Measurements from ENCODE around the gene CIRBP.

GRCh38 chr19:1322198-1322981 is 53.3 kb downstream of the CIRBP start:
- TF ChIP-seq POLR2A (IDR thresholded peaks at IDR 0.05) (no peak), POLR2AphosphoS5 (IDR thresholded peaks at IDR 0.05) (no peak), CTCF (IDR thresholded peaks at IDR 0.05) (no peak), EP300 (IDR thresholded peaks at IDR 0.05) (no peak)
